Measurements from ENCODE around the gene NEURL3.

Gene NEURL3

DNA sequence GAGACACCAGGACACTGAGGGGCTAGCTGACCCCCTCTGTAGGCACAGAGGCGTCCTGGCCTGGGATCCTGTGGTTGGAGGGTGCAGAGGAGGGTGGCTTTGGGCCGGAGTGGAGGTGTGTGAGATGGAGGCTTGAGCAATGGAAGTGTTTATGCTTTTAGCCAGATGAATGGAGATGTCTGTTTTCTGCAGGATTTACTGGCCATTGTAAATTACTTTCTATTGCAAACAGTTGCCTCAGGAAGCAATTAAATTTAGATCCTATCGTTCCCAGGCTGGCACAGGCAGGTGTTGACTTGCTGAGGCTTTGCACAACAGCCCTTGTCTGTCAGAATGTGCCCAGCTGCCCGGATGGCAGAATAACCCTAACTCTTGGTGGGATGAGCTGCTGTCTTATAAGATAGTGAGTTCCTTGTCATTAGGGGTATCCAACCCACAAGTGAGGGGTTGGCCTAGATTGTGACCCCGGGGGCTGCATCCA lies 29.6 kb upstream of the NEURL3 start:
- Histone ChIP-seq H3K4me1 (peaks cover 25% of the 10 kb centered on the region), H3K4me3 (no peak overlapping the region), H3K27me3 (ENCODE audit: low read depth) (no peaks in the 10 kb centered on the region), H3K9me3 (no peaks in the 10 kb centered on the region), H3K36me3 (replicated peaks) (no peaks in the 10 kb centered on the region)
- DNase-seq (ENCODE audit: low spot score in 2 of 2), result no peak
- in situ Hi-C loops (cut with MboI; ENCODE audit: low sequenced_read_pairs), result no loop called here

DNA sequence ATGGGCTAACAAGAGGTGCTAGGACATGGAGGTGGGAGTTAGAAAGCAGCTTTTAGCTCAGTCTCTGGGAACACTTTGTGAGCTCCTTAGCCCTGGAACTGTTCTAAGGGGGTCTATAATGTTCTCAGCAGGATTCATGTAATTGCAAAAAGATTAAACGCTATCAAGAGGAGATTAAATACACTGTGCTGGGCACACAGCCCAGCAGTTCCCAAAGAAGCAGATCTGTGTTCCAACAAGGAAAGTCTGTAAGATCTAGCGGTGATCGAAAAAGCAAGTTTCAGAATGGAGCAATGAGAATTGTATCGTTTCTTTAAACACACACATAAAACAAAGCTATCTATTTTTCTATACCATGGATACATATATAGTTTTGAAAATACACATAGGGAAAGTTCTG lies 29.0 kb upstream of the NEURL3 start:
- H3K27me3 ChIP-seq (ENCODE audit: low read depth), result no peaks in the 10 kb centered on the region
- no peak overlapping the region for H3K4me3 ChIP-seq
- H3K9me3 ChIP-seq, result no peaks in the 10 kb centered on the region
- in situ Hi-C loops (cut with MboI; ENCODE audit: low sequenced_read_pairs), result no loop called here
- H3K36me3 ChIP-seq (replicated peaks), result no peaks in the 10 kb centered on the region
- no peak for DNase-seq (ENCODE audit: low spot score in 2 of 2)
- H3K4me1 ChIP-seq, result peaks cover 25% of the 10 kb centered on the region

DNA sequence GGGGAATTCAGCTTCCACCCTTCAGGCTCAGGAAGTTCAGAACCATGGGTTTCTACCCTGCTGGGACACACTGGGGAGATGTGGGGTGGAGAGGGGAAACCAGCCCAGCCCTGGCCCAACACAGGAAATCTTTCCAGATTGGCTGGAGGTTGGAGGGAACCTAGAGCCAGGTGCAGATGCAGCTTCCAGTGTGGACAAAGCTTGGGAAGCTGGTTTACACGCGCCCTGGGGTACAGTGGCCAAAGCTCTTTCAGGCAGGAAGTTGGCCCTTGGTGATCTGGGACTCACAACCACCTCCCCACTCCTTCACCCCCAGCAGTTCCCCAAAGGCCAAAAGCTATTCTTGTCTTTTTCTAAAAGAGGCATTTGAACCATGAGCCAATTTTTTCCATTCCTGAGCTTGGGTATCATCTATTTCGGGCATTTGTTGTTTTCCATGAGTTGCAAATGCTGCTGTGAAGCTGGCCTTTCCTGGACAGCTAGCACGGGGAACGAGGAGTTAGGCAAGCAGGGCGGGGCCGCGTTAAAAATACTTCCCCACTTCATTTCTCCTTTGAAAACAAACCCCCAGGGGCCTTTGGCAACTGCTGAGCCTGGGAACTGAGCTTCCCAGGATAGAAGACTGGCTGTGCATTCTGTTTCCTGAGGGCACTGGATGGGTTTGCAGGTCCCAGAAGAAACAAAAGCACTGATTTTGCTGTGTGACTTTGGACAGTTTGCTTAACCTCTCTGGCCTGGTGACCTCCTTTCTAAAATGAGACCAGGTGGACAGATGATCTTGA lies 28.3 kb upstream of the NEURL3 start:
- Histone ChIP-seq H3K9me3 (no peaks in the 10 kb centered on the region), H3K4me1 (peaks cover 22% of the 10 kb centered on the region), H3K27me3 (ENCODE audit: low read depth) (no peaks in the 10 kb centered on the region), H3K36me3 (replicated peaks) (no peaks in the 10 kb centered on the region), H3K4me3 (no peak overlapping the region)
- in situ Hi-C loops (cut with MboI; ENCODE audit: low sequenced_read_pairs), result no loop called here
- DNase-seq (ENCODE audit: low spot score in 2 of 2), result peak in 1 of 2 experiments; percentile 38

DNA sequence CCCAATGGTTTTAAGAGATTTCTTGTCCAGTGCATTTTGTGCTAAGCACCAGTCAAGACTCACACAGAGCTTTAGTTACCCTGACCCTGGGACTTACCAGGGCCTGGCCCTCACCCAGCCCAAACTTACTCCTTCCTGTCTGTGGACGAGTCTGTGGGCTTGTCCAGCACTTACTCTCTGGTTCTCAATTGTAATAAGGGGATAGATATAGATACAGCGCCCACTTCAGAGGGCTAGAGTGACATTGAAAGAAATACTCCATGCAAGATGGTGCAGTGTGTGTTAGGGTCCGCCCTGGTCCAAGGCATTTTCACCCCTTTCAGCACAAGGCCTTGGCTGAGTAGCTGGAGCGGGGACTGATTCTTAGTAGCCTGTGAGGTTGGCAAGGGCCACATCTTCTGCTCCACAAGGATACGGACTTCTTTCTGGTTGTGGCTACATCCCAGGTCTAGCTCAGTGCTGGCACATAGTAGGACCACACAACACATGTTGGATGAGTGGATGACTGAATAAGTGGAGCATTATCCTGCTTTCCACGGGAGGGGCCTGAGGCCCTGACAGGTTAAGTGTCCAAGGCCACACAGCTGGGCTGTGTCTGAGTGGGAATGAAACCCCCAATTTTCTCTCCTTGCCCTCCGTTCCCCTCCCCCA lies 27.6 kb upstream of the NEURL3 start:
- Histone ChIP-seq H3K9me3 (no peaks in the 10 kb centered on the region), H3K4me1 (peaks cover 16% of the 10 kb centered on the region), H3K27me3 (ENCODE audit: low read depth) (no peaks in the 10 kb centered on the region), H3K36me3 (replicated peaks) (no peaks in the 10 kb centered on the region), H3K4me3 (no peak overlapping the region)
- in situ Hi-C loops (cut with MboI; ENCODE audit: low sequenced_read_pairs), result no loop called here
- DNase-seq (ENCODE audit: low spot score in 2 of 2), result no peak

DNA sequence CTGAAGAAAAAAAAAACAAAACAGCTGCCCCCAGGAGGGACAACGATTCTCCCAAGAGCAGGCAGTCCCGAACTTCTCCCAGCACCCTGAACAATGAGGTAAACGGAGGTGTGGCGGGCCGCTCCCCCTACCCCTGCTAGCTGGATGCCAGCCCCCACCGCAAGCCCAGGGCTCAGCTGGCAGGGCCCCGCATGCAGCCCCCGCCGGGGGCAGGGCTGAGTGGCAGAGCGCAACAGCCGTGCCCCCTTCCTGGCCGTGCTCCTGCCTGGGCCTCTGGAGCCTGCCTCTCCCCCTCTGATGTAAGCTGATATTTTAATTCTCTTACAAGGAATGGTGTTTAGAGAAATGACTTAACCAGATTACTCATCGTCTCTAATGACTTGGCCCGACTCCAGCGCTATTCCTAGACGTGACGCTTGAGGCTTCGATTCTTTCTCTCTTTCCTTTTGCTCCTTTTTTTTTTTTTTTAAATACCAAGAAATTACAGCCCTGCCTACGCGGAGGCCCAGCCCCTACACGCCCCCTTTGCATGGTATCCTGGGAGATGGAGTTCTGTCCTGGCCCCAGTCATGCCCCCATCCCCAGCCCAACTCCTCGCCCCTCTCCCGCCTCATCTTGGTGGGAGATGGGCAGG lies 26.8 kb upstream of the NEURL3 start:
- DNase-seq (ENCODE audit: low spot score in 2 of 2), result peak; percentile 94 to 95
- peaks cover 15% of the 10 kb centered on the region for H3K4me1 ChIP-seq
- in situ Hi-C loops (cut with MboI; ENCODE audit: low sequenced_read_pairs), result no loop called here

DNA sequence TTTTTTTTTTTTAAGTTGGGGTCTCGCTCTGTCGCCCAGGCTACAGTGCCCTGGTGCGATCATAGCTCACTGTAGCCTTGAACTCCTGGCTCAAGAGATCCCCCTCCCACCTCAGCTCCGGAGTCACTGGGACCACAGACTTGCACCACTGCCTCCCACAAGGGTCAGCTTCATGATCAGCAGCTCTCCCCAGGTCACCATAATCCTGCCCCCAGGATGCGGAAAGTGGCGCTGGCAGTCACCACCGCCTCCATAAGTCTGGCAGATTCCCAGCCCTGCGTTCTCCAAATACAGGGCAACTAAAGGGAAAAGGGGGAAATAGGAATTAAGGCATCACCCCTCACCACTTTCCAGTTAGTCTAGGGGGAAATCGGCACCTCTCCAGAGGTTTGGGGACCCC lies 26.2 kb upstream of the NEURL3 start:
- H3K4me3 ChIP-seq, result no peak overlapping the region
- H3K36me3 ChIP-seq (replicated peaks), result no peaks in the 10 kb centered on the region
- no peak for DNase-seq (ENCODE audit: low spot score in 2 of 2)
- H3K4me1 ChIP-seq, result peaks cover 15% of the 10 kb centered on the region
- H3K27me3 ChIP-seq (ENCODE audit: low read depth), result no peaks in the 10 kb centered on the region
- in situ Hi-C loops (cut with MboI; ENCODE audit: low sequenced_read_pairs), result no loop called here
- H3K9me3 ChIP-seq, result no peaks in the 10 kb centered on the region

More for the DNA sequence above, 26.8 kb upstream of the NEURL3 start:
- Histone ChIP-seq H3K36me3 (replicated peaks) (no peaks in the 10 kb centered on the region), H3K4me3 (peak overlapping the region; percentile 14), H3K9me3 (no peaks in the 10 kb centered on the region), H3K27me3 (ENCODE audit: low read depth) (no peaks in the 10 kb centered on the region)

DNA sequence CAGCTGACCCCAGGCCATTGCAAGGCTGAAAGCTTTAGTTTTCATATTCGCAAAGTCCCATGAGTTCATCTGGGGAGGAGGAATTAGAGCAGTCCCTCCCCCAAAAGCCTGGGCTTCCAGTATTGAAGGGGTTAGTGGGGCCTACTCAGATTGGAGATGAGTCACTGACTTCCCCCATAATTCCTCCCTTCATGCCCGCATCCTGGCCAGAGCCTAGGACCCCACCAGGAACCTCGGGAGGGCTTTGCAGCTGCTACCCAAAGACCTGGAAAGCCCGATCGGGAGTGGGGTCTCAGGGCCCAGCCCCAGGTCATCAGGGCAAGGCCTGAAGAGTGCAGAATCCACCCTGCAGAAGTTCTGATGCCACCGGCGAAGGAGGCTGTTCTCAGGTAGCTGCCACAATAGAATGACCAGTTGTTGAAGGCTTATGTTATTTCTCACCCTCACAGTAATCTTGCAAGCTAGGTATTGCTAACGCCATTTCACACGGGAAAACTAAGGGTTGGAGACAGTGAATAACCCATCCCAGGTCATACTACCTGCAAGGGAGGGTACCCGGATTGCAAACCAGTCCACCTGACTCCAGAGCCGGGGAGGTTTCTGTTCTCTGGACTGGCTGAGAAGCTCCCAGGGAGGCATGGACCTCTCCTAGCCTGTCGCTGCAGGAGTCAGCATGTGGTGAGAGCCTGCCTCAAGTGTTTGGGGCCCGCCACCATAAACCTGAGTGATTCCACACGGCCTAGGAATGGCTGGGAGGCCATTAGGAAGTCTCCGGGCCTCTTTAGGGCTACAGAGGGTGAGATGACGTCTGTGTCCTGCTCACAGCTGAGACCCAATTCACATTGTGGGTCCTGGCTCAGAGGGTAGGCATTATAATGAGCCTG lies 25.6 kb upstream of the NEURL3 start:
- Histone ChIP-seq H3K4me3 (no peak overlapping the region), H3K27me3 (ENCODE audit: low read depth) (no peaks in the 10 kb centered on the region), H3K4me1 (peaks cover 15% of the 10 kb centered on the region), H3K9me3 (no peaks in the 10 kb centered on the region), H3K36me3 (replicated peaks) (no peaks in the 10 kb centered on the region)
- in situ Hi-C loops (cut with MboI; ENCODE audit: low sequenced_read_pairs), result no loop called here
- DNase-seq (ENCODE audit: low spot score in 2 of 2), result no peak

DNA sequence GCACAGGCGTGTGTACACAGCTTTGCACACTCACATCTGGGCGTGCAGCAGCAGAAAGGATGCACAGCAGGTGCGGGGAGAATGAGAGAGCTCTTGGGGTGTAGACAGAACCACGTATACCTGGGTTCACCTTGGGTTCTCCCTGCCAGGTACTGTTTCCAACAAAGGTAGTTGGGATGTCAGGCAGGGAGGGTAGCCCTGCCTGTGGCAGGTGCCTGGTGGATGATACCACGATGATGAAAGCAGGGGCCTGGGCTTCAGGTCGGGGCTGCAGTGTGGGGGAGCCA lies 24.9 kb upstream of the NEURL3 start:
- Histone ChIP-seq H3K36me3 (replicated peaks) (no peaks in the 10 kb centered on the region), H3K9me3 (no peaks in the 10 kb centered on the region), H3K27me3 (ENCODE audit: low read depth) (no peaks in the 10 kb centered on the region), H3K4me1 (peaks cover 15% of the 10 kb centered on the region), H3K4me3 (no peak overlapping the region)
- in situ Hi-C loops (cut with MboI; ENCODE audit: low sequenced_read_pairs), result no loop called here
- DNase-seq (ENCODE audit: low spot score in 2 of 2), result no peak

DNA sequence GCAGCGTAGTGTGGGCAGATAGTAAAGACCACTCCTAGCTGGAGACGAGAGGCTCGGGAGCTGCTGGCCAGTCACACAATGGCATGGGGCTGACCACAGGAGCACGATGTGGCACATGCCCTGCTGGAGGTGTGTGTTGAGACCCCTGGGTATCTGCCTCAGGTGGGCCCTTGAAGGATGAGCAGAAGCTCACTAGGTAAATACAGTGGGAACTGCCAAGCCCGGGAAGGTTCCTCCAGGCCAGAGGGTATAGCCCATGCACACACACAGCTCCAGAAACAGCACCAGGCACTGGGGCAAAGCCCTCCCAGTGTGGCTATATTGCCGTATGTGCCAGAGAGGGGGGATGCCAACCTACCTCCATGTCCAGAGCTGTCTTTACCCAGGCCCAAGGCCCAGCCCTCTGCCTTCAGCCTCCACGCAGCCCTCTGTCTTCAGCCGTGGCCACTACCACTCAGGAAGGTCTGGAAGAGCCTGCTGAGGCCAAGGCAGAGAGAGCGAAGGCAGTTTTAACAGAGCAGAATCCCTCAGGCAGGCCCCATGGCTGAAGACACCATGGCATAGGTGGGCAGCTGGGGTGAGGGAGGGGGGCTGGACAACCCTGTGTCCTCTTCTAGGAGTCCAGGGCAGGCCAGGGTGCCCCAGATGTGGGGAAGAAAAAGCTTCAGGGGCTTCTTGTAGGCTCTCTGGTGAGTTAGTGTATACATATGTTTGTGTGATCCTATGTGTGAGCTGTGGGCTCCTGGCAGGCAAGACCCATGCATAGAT lies 24.4 kb upstream of the NEURL3 start:
- H3K27me3 ChIP-seq (ENCODE audit: low read depth), result no peaks in the 10 kb centered on the region
- no peak for DNase-seq (ENCODE audit: low spot score in 2 of 2)
- H3K36me3 ChIP-seq (replicated peaks), result no peaks in the 10 kb centered on the region
- in situ Hi-C loops (cut with MboI; ENCODE audit: low sequenced_read_pairs), result no loop called here
- H3K4me3 ChIP-seq, result no peak overlapping the region
- no peaks in the 10 kb centered on the region for H3K9me3 ChIP-seq
- H3K4me1 ChIP-seq, result peaks cover 15% of the 10 kb centered on the region

DNA sequence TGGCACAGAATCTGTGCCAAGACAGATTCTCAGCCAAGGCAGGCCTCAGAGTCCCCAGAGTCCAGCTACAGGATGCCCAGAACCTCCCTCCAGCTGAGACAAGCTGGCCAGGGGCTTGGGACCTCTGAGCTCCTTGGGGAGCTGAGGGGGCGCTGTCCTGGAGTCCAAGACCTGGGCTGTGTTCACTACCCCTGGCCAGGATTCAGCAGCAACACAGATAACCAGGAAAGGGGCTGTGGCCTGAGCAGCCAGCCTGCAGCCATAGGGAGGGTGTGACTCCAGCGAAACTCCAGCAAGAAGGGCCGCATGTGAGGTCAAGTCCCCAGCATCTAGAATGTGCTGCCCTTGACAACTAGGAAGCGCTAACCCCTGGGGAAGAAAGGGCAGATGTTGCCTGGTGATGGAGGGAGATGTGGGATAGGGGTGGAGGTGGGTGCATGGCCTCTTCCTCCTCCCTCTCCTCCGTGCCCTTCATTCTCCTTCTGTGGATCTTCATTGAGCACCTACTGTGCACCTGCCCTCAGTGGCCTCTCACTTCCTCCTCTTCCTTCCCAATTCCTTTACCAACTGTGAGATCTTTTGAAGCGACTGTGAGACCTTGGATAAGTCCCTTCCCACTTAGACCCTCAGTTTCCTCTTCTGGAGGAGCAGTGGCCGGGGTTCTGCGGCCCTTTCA lies 23.7 kb upstream of the NEURL3 start:
- no peaks in the 10 kb centered on the region for H3K9me3 ChIP-seq
- DNase-seq (ENCODE audit: low spot score in 2 of 2), result no peak
- in situ Hi-C loops (cut with MboI; ENCODE audit: low sequenced_read_pairs), result no loop called here
- no peaks in the 10 kb centered on the region for H3K27me3 ChIP-seq (ENCODE audit: low read depth)
- no peaks in the 10 kb centered on the region for H3K36me3 ChIP-seq (replicated peaks)
- peaks cover 15% of the 10 kb centered on the region for H3K4me1 ChIP-seq
- H3K4me3 ChIP-seq, result no peak overlapping the region

DNA sequence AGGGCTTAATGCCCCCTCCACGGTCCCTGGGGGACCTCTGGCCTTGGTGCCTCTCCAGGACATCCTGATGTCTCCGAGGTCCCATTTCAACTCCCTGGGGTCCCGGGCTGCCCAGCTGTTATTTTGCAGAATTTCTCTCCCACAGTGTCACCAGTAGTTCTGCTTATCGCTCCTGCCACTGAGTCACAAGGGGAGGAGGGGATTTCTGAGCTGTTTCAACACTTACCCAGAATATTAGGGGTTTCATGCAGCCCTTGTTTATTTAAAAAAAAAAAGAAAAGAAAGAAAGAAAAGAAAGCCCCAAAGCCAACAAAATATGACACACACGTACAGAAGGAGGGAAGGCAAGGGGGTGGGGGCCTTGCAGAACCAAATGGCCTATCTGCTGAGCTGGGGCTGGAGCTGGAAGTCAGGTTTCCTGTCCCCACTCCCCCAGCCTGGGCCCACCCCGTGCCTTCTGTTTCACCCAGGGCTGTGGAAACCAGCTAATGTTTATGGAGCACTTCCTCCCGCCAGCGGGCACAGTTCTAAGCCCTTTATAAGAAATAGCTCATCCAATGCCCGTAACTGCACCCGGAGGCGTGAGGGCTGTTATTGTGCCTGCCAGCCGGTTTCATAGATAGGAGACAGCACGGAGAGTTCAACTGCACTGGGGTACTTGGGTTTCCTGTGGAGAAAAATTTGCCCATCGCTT lies 23.0 kb upstream of the NEURL3 start:
- DNase-seq (ENCODE audit: low spot score in 2 of 2), result no peak
- H3K27me3 ChIP-seq (ENCODE audit: low read depth), result no peaks in the 10 kb centered on the region
- H3K36me3 ChIP-seq (replicated peaks), result no peaks in the 10 kb centered on the region
- in situ Hi-C loops (cut with MboI; ENCODE audit: low sequenced_read_pairs), result no loop called here
- no peaks in the 10 kb centered on the region for H3K9me3 ChIP-seq
- H3K4me3 ChIP-seq, result peak overlapping the region; percentile 2; the same call in 1 of the 2 replicates
- H3K4me1 ChIP-seq, result peaks cover 15% of the 10 kb centered on the region

DNA sequence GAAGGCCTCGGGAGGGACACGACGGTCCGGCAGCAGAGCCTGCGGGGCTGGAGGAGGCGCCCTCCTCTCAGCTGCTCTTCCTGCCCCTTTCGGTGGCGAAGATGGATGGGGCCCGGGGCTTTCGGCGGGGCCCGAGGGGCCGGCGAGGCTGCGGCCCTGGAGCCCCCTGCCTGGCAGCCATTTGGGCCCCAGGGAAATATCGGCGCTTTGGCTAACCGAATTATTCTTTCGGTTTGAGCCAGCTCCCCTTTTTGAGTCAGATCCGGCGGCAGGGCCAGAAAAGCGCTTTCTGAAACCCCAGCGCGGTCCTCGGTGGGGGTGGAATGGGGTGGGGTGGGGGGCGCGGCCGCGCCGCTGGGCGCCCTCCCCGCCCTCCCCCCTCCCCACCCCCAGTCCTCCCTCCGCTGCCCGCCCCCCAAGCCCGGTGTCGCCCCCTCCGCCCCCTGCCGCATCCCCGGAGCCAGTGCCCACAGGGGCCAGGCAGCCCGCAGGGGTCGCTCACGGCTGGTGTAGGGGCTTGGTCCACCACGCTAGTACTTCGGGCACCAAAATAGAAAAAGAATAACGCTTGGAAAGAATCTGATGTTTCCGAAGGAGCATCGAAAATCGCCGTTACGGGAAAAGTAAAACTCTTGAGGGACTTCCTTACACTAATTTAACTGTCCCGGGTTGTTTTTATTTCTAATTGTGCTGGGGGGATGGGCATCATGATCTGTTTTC lies 22.3 kb upstream of the NEURL3 start:
- peaks cover 11% of the 10 kb centered on the region for H3K4me1 ChIP-seq
- H3K27me3 ChIP-seq (ENCODE audit: low read depth), result no peaks in the 10 kb centered on the region
- in situ Hi-C loops (cut with MboI; ENCODE audit: low sequenced_read_pairs), result no loop called here

More for the DNA sequence above, 22.3 kb upstream of the NEURL3 start:
- Histone ChIP-seq H3K4me3 (peak overlapping the region; percentile 11; the same call in 1 of the 2 replicates), H3K36me3 (replicated peaks) (no peaks in the 10 kb centered on the region), H3K9me3 (no peaks in the 10 kb centered on the region)
- peak in 1 of 2 experiments; percentile 54 for DNase-seq (ENCODE audit: low spot score in 2 of 2)

All from HAP-1 (cell line).